H9 (cell line): ENCODE measurements around the gene SEMA3A. TPM values are rescaled to one million over a fixed set of nuclear protein-coding genes. Genes with fewer than 3 reads are reported as not detected.
A peak's percentile ranks its signal among the peaks of the same experiment; 100 is the strongest.

ENCODE experiments used
- DNase-seq: peaks from one replicate; pipeline ENCODE4 v3.0.0-alpha.2; 2017
- H2AFZ ChIP-seq: one replicate; pipeline ENCODE4 v1.6.1; 2013; ENCODE audit warnings: mild to moderate bottlenecking, low read length, control low read depth, moderate library complexity
- H2AK5ac ChIP-seq: 2 replicates; pipeline ENCODE4 v1.6.1; 2013; ENCODE audit warnings: low read length, control low read depth, mixed read lengths; ENCODE audit not compliant: insufficient read length
- H2BK120ac ChIP-seq: one replicate; pipeline ENCODE4 v1.6.1; 2013; ENCODE audit warnings: low read depth, mild to moderate bottlenecking, low read length, control low read depth, inconsistent platforms; ENCODE audit not compliant: poor library complexity, severe bottlenecking
- H2BK12ac ChIP-seq: 2 replicates; pipeline ENCODE4 v1.6.1; 2013; ENCODE audit warnings: low read length, control low read depth, mixed read lengths, low read depth; ENCODE audit not compliant: insufficient read length
- H2BK15ac ChIP-seq: 2 replicates; pipeline ENCODE4 v1.6.1; 2013; ENCODE audit warnings: low read depth, low read length, control low read depth
- H2BK20ac ChIP-seq: one replicate; pipeline ENCODE4 v1.6.1; 2013; ENCODE audit warnings: low read depth, mild to moderate bottlenecking, low read length, control low read depth, inconsistent platforms; ENCODE audit not compliant: poor library complexity, severe bottlenecking
- H2BK5ac ChIP-seq: 2 replicates; pipeline ENCODE4 v1.6.1; 2013; ENCODE audit warnings: low read length, control low read depth, mixed read lengths; ENCODE audit not compliant: insufficient read length
- H3K14ac ChIP-seq: 2 replicates; pipeline ENCODE4 v1.6.1; 2013; ENCODE audit warnings: low read length, control low read depth; ENCODE audit not compliant: insufficient read depth
- H3K18ac ChIP-seq: 2 replicates; pipeline ENCODE4 v1.6.1; 2013; ENCODE audit warnings: low read depth, mild to moderate bottlenecking, mixed read lengths, low read length, control low read depth; ENCODE audit not compliant: insufficient read length
- H3K23ac ChIP-seq: 2 replicates; pipeline ENCODE4 v1.6.1; 2013; ENCODE audit warnings: low read length, control low read depth, mixed read lengths, low read depth; ENCODE audit not compliant: insufficient read length
- H3K23me2 ChIP-seq: 2 replicates; pipeline ENCODE4 v1.6.1; 2013; ENCODE audit warnings: low read depth, mild to moderate bottlenecking, mixed read lengths, low read length, control low read depth; ENCODE audit not compliant: insufficient read length, poor library complexity, severe bottlenecking
- H3K27ac ChIP-seq: 2 replicates; pipeline ENCODE4 v1.5.1; 2013; ENCODE audit warnings: low read length, control low read depth, mixed read lengths, low read depth; ENCODE audit not compliant: insufficient read length
- H3K27me3 ChIP-seq: 2 replicates; pipeline ENCODE4 v1.6.1; 2013; ENCODE audit warnings: low read length, control low read depth, inconsistent platforms; ENCODE audit not compliant: insufficient read depth
- H3K4ac ChIP-seq: 2 replicates; pipeline ENCODE4 v1.6.1; 2013; ENCODE audit warnings: low read depth, mild to moderate bottlenecking, control low read depth, inconsistent platforms, low read length, moderate library complexity
- H3K4me1 ChIP-seq: 2 replicates; pipeline ENCODE4 v1.6.1; 2013; ENCODE audit warnings: low read length, control low read depth, inconsistent platforms; ENCODE audit not compliant: insufficient read depth
- H3K4me2 ChIP-seq: 2 replicates; pipeline ENCODE4 v1.6.1; 2013; ENCODE audit warnings: low read length, control low read depth, mixed read lengths; ENCODE audit not compliant: insufficient read length, insufficient read depth
- H3K56ac ChIP-seq: 2 replicates; pipeline ENCODE4 v1.6.1; 2013; ENCODE audit warnings: low read depth, mild to moderate bottlenecking, mixed read lengths, low read length, control low read depth; ENCODE audit not compliant: insufficient read length
- H3K79me1 ChIP-seq: 2 replicates; pipeline ENCODE4 v1.6.1; 2013; ENCODE audit warnings: low read depth, mild to moderate bottlenecking, moderate library complexity, low read length, control low read depth, inconsistent platforms; ENCODE audit not compliant: insufficient read depth, poor library complexity, severe bottlenecking
- H3K79me2 ChIP-seq: 2 replicates; pipeline ENCODE4 v1.6.1; 2013; ENCODE audit warnings: low read length, control low read depth, inconsistent platforms; ENCODE audit not compliant: insufficient read depth
- H3K9ac ChIP-seq: 2 replicates; pipeline ENCODE4 v1.6.1; 2013; ENCODE audit warnings: low read length, control low read depth, mixed read lengths; ENCODE audit not compliant: insufficient read length; ENCODE audit errors: extremely low read depth
- H3K9me3 ChIP-seq: one replicate; pipeline ENCODE4 v1.6.1; 2013; ENCODE audit warnings: low read depth, low read length, inconsistent platforms; ENCODE audit not compliant: control insufficient read depth
- H3T11ph ChIP-seq: one replicate; pipeline ENCODE4 v1.6.1; 2013; ENCODE audit warnings: mild to moderate bottlenecking, low read length, control low read depth, inconsistent platforms
- H4K20me1 ChIP-seq: one replicate; pipeline ENCODE4 v1.6.1; 2013; ENCODE audit not compliant: control insufficient read depth, insufficient read length, insufficient read depth
- H4K5ac ChIP-seq: 2 replicates; pipeline ENCODE4 v1.6.1; 2013; ENCODE audit warnings: low read depth, mild to moderate bottlenecking, mixed read lengths, low read length, control low read depth; ENCODE audit not compliant: insufficient read length
- H4K8ac ChIP-seq: replicated peaks from 2 replicates; pipeline ENCODE4 v1.6.1; 2013; ENCODE audit warnings: low read length, control low read depth, mixed read lengths, low read depth; ENCODE audit not compliant: insufficient read length
- H4K91ac ChIP-seq: 2 replicates; pipeline ENCODE4 v1.6.1; 2013; ENCODE audit warnings: low read depth, mild to moderate bottlenecking, moderate library complexity, mixed read lengths, low read length, control low read depth; ENCODE audit not compliant: insufficient read length
- H3K27ac Mint-ChIP-seq, 3 experiments: 2 replicates in 2 of 3; 3 replicates in 1 of 3; pipeline ENCODE4 v1.8.0; 2020 to 2021; ENCODE audit warnings: mixed read lengths in 3 of 3, mild to moderate bottlenecking in 1 of 3, moderate library complexity in 1 of 3
- H3K27me3 Mint-ChIP-seq: 2 replicates; pipeline ENCODE4 v1.8.0; 2021; ENCODE audit warnings: low read depth, mild to moderate bottlenecking, moderate library complexity, mixed read lengths
- H3K36me3 Mint-ChIP-seq, 3 experiments: 2 replicates in 2 of 3; 3 replicates in 1 of 3; pipeline ENCODE4 v1.8.0; 2020 to 2021; ENCODE audit warnings: low read depth in 3 of 3, mixed read lengths in 3 of 3; ENCODE audit not compliant: insufficient read depth in 1 of 3
- H3K4me1 Mint-ChIP-seq, 2 experiments: 2 replicates each; pipeline ENCODE4 v1.8.0; 2020; ENCODE audit warnings: mixed read lengths in 2 of 2
- H3K4me3 Mint-ChIP-seq, 2 experiments: 2 replicates in 1 of 2; 3 replicates in 1 of 2; pipeline ENCODE4 v1.8.0; 2020 to 2021; ENCODE audit warnings: mild to moderate bottlenecking in 2 of 2, mixed read lengths in 2 of 2, moderate library complexity in 1 of 2
- H3K9me3 Mint-ChIP-seq, 2 experiments: 2 replicates in 1 of 2; 3 replicates in 1 of 2; pipeline ENCODE4 v1.8.0; 2020; ENCODE audit warnings: mild to moderate bottlenecking in 2 of 2, mixed read lengths in 2 of 2, moderate library complexity in 1 of 2
- CTCF ChIP-seq: fragments of 200-600 bp; sonication (generic); conservative IDR thresholded peaks from 3 replicates; pipeline ENCODE4 v1.8.0; 2021; ENCODE audit warnings: antibody characterized with exemption, mild to moderate bottlenecking
- total RNA-seq: library from RNA; stranded (reverse); gene quantifications from 2 replicates; pipeline ENCODE4 v1.2.1, GENCODE V29; 2021

SEMA3A gene
- total RNA-seq, 1 experiment from 2014 or later: 60.0 TPM

- H3K4me3 Mint-ChIP-seq: no peak overlapping the region
- H3K79me1 ChIP-seq: no peaks in the 10 kb centered on the region
- TF ChIP-seq CTCF: no peak
- no peaks in the 10 kb centered on the region for H3K27me3 Mint-ChIP-seq
- H2BK120ac ChIP-seq: no peak overlapping the region
- H3K27me3 ChIP-seq: no peaks in the 10 kb centered on the region
- H3K23ac ChIP-seq: no peak overlapping the region
- no peak overlapping the region for H2BK12ac ChIP-seq
- no peak overlapping the region for H2AK5ac ChIP-seq
- H3K14ac ChIP-seq: no peak overlapping the region
- H3K23me2 ChIP-seq: no peaks in the 10 kb centered on the region
- H2BK20ac ChIP-seq: no peak overlapping the region
- no peak overlapping the region for H4K5ac ChIP-seq
- H3K36me3 Mint-ChIP-seq: peaks cover 0 to 2% (median 0%) of the 10 kb centered on the region in 3 experiments; a peak in 2 of 7 replicates
- H2AFZ ChIP-seq: no peak overlapping the region
- H3K27ac ChIP-seq: no peak overlapping the region
- H3K9me3 Mint-ChIP-seq: no peaks in the 10 kb centered on the region
- no peak overlapping the region for H3K4me2 ChIP-seq
- H4K20me1 ChIP-seq: no peaks in the 10 kb centered on the region
- H3K79me2 ChIP-seq: peaks cover 23% of the 10 kb centered on the region; the same call in 1 of the 2 replicates
- H3K18ac ChIP-seq: no peak overlapping the region
- no peak overlapping the region for H3K9ac ChIP-seq
- no peak overlapping the region for H4K8ac ChIP-seq
- no peak overlapping the region for H4K91ac ChIP-seq
- DNase-seq: no peak
- H3K56ac ChIP-seq: no peak overlapping the region
- H3K27ac Mint-ChIP-seq: peak overlapping the region; percentile 72 to 93 (median 74); a peak in 6 of 7 replicates
- H3K4me1 Mint-ChIP-seq: peaks cover 45 to 58% of the 10 kb centered on the region in 2 experiments
- H3K9me3 ChIP-seq: no peaks in the 10 kb centered on the region
- H3K4me1 ChIP-seq: no peaks in the 10 kb centered on the region; the same call in 1 of the 2 replicates
- no peak overlapping the region for H2BK5ac ChIP-seq
- H3K4ac ChIP-seq: no peak overlapping the region
- no peak overlapping the region for H2BK15ac ChIP-seq
- H3T11ph ChIP-seq: no peak overlapping the region
These were observed 7.3 kb downstream of the SEMA3A start for GRCh38 chr7:84187087-84187805.
